GM21576 (cell line): Measurements from ENCODE around the gene SEMA4C.
"Not testable (repeated sequence)": the region's sequence is repeated elsewhere in the genome, so short reads cannot be mapped to it uniquely, and the experiment has no call there.

Experiments
- ATAC-seq: cut with Tn5 transposase; IDR thresholded peaks from one replicate; pipeline ENCODE4 v1.9.1; 2021; ENCODE audit warnings: mild to moderate bottlenecking, moderate library complexity; ENCODE audit not compliant: unreplicated experiment

SEMA4C gene

GRCh38 chr2:96897491-96898134 lies 27.7 kb upstream of the SEMA4C start:
- no peak for ATAC-seq

GRCh38 chr2:96895746-96896651 lies 26.1 kb upstream of the SEMA4C start:
- ATAC-seq: no peak

GRCh38 chr2:96895032-96895745 lies 25.3 kb upstream of the SEMA4C start:
- no peak for ATAC-seq

- no peak for ATAC-seq
Observed at GRCh38 chr2:96894151-96894531, 24.3 kb upstream of the SEMA4C start.

GRCh38 chr2:96893289-96894150 lies 23.6 kb upstream of the SEMA4C start:
- ATAC-seq: no peak

GRCh38 chr2:96891591-96892333 lies 21.9 kb upstream of the SEMA4C start:
- no peak for ATAC-seq

GRCh38 chr2:96890726-96891385 lies 21.0 kb upstream of the SEMA4C start:
- ATAC-seq: no peak

- no peak for ATAC-seq
Observed at GRCh38 chr2:96890252-96890651, 20.4 kb upstream of the SEMA4C start.

GRCh38 chr2:96889502-96889901 lies 19.6 kb upstream of the SEMA4C start:
- ATAC-seq: not testable (repeated sequence)

GRCh38 chr2:96888072-96889011 lies 18.5 kb upstream of the SEMA4C start:
- no peak for ATAC-seq

GRCh38 chr2:96887493-96888012 lies 17.7 kb upstream of the SEMA4C start:
- ATAC-seq: no peak

GRCh38 chr2:96885432-96886347 lies 15.8 kb upstream of the SEMA4C start:
- ATAC-seq: no peak

- no peak for ATAC-seq
Observed at GRCh38 chr2:96884299-96885094, 14.6 kb upstream of the SEMA4C start.

GRCh38 chr2:96883306-96883705 lies 13.4 kb upstream of the SEMA4C start:
- no peak for ATAC-seq

GRCh38 chr2:96882906-96883305 lies 13.0 kb upstream of the SEMA4C start:
- ATAC-seq: no peak

GRCh38 chr2:96882230-96882629 lies 12.3 kb upstream of the SEMA4C start:
- no peak for ATAC-seq
